ENCODE results near the gene ATP6V1F. TPM values are rescaled to one million over a fixed set of nuclear protein-coding genes. Genes with fewer than 3 reads are reported as not detected.

ATP6V1F gene
- polyA plus RNA-seq, 3 donors = 327 to 593 (median 511) TPM

GRCh38 chr7:128835231-128835751 is 27.4 kb upstream of the ATP6V1F start:
- Histone ChIP-seq H3K9ac (ENCODE audit: insufficient read depth, low read length, poor library complexity, severe bottlenecking) (no peak overlapping the region), H2AFZ (ENCODE audit: insufficient read depth, low read depth, low read length, poor library complexity, severe bottlenecking) (no peak overlapping the region), H3K79me2 (ENCODE audit: insufficient read depth, low read length) (no peaks in the 10 kb centered on the region), H3K4me2 (replicated peaks; ENCODE audit: extremely low read depth, low read length, poor library complexity, severe bottlenecking) (no peak overlapping the region), H3K27ac (ENCODE audit: low read depth in 1 of 2, low read length in 2 of 2) (no peak overlapping the region), H4K20me1 (ENCODE audit: insufficient read depth, low read length) (no peaks in the 10 kb centered on the region), H3K9me3 (replicated peaks in 1 of 2; ENCODE audit: control insufficient read depth in 1 of 2, insufficient read depth in 1 of 2, low read length in 2 of 2) (no peaks in the 10 kb centered on the region), H3K27me3 (ENCODE audit: control insufficient read depth in 2 of 2, insufficient read depth in 2 of 2, low read length in 2 of 2) (peaks cover 23 to 41% of the 10 kb centered on the region in 2 donors), H3K36me3 (replicated peaks in 1 of 2; ENCODE audit: control insufficient read depth in 1 of 2, insufficient read depth in 2 of 2, low read length in 2 of 2) (no peaks in the 10 kb centered on the region), H3K4me1 (ENCODE audit: control insufficient read depth in 1 of 2, insufficient read depth in 2 of 2, low read length in 2 of 2) (peaks cover 15 to 19% of the 10 kb centered on the region in 2 donors), H3K4me3 (replicated peaks in 1 of 3; ENCODE audit: low read depth in 2 of 3, low read length in 3 of 3) (no peak overlapping the region)
- Mint-ChIP-seq H3K4me3 (no peak overlapping the region), H3K27me3 (ENCODE audit: low read depth in 3 of 3) (peaks cover 39 to 48% (median 45%) of the 10 kb centered on the region in 3 donors), H3K36me3 (no peaks in the 10 kb centered on the region), H3K9me3 (peaks cover 0 to 12% (median 4%) of the 10 kb centered on the region in 7 donors), H3K27ac (no peak overlapping the region), H3K4me1 (peaks cover 15% of the 10 kb centered on the region)
- no peak for TF ChIP-seq CTCF (IDR thresholded peaks at IDR 0.05)
- DNase-seq = no peak
- intact Hi-C loops (cut with micrococcal nuclease) = no loop called here
- 96% methylated on average over 14 of the region's 16 CpGs for WGBS (ENCODE audit: insufficient coverage)

GRCh38 chr7:128835790-128836641 is 26.6 kb upstream of the ATP6V1F start:
- Mint-ChIP-seq H3K27me3 (ENCODE audit: low read depth in 3 of 3) (peaks cover 32 to 41% (median 38%) of the 10 kb centered on the region in 3 donors), H3K9me3 (peaks cover 0 to 10% (median 2%) of the 10 kb centered on the region in 7 donors), H3K4me1 (peaks cover 8% of the 10 kb centered on the region), H3K4me3 (no peak overlapping the region), H3K36me3 (no peaks in the 10 kb centered on the region), H3K27ac (no peak overlapping the region)
- no peak overlapping the region for H3K27ac ChIP-seq (ENCODE audit: low read depth in 1 of 2, low read length in 2 of 2)
- peaks cover 17 to 35% of the 10 kb centered on the region in 2 donors for H3K27me3 ChIP-seq (ENCODE audit: control insufficient read depth in 2 of 2, insufficient read depth in 2 of 2, low read length in 2 of 2)
- no peaks in the 10 kb centered on the region for H3K36me3 ChIP-seq (replicated peaks in 1 of 2; ENCODE audit: control insufficient read depth in 1 of 2, insufficient read depth in 2 of 2, low read length in 2 of 2)
- no peaks in the 10 kb centered on the region for H3K9me3 ChIP-seq (replicated peaks in 1 of 2; ENCODE audit: control insufficient read depth in 1 of 2, insufficient read depth in 1 of 2, low read length in 2 of 2)
- H3K4me2 ChIP-seq (replicated peaks; ENCODE audit: extremely low read depth, low read length, poor library complexity, severe bottlenecking) = no peak overlapping the region
- H2AFZ ChIP-seq (ENCODE audit: insufficient read depth, low read depth, low read length, poor library complexity, severe bottlenecking) = no peak overlapping the region
- no peak overlapping the region for H3K4me3 ChIP-seq (replicated peaks in 1 of 3; ENCODE audit: low read depth in 2 of 3, low read length in 3 of 3)
- no peak overlapping the region for H3K9ac ChIP-seq (ENCODE audit: insufficient read depth, low read length, poor library complexity, severe bottlenecking)
- 95% methylated on average over 12 of the region's 14 CpGs for WGBS (ENCODE audit: insufficient coverage)
- intact Hi-C loops (cut with micrococcal nuclease) = no loop called here
- TF ChIP-seq CTCF (IDR thresholded peaks at IDR 0.05) = no peak
- H3K79me2 ChIP-seq (ENCODE audit: insufficient read depth, low read length) = no peaks in the 10 kb centered on the region
- DNase-seq = no peak
- no peaks in the 10 kb centered on the region for H4K20me1 ChIP-seq (ENCODE audit: insufficient read depth, low read length)
- H3K4me1 ChIP-seq (ENCODE audit: control insufficient read depth in 1 of 2, insufficient read depth in 2 of 2, low read length in 2 of 2) = peaks cover 7 to 12% of the 10 kb centered on the region in 2 donors

All from CD14-positive monocyte (primary cell).